ENCODE results near the gene TANGO2. TPM values are rescaled to one million over a fixed set of nuclear protein-coding genes. Genes with fewer than 3 reads are reported as not detected.

The TANGO2 gene
- total and polyA plus RNA-seq, 9 donors: 11.0 to 17.5 (median 13.3) TPM

DNA sequence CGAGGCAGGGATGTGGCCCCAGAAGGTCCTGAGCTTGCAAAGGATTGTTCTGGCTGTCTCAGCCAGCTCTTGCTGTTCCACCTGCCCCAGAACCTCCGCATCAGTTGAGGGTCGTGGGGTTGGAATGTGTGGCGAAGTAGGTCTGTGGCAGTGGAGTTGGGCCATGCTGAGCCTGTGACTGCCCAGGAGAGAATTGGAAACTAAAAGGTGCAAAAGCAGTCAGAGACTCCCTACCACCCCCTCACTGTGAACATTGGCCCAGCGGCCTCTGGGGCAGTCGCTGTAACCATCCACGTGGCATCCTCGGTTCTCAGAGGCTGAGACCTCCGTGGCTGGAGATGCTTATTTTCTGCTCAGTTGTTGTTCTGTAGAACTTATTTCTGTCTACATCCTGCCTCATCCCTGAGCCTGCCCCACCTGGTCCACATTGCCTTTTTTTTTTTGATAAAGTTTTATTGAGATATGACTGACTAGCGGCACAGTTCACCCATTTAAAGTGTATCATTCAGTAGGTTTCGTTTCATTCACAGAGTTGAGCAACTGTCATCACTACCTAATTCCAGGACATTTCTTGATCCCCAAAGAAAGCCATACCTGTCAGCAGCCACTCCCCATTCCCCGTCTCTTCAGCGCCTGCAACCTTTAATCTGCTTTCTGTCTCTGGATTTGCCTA, 36.8 kb downstream of the TANGO2 start:
- Histone ChIP-seq H3K27me3 (no peaks in the 10 kb centered on the region), H3K36me3 (no peaks in the 10 kb centered on the region), H3K9me3 (no peaks in the 10 kb centered on the region), H3K4me1 (ENCODE audit: insufficient read depth) (no peaks in the 10 kb centered on the region), H3K27ac (no peak overlapping the region), H3K4me3 (no peak overlapping the region)
- intact Hi-C loops (cut with DNase I): no loop called here
- TF ChIP-seq, protein P1, sequence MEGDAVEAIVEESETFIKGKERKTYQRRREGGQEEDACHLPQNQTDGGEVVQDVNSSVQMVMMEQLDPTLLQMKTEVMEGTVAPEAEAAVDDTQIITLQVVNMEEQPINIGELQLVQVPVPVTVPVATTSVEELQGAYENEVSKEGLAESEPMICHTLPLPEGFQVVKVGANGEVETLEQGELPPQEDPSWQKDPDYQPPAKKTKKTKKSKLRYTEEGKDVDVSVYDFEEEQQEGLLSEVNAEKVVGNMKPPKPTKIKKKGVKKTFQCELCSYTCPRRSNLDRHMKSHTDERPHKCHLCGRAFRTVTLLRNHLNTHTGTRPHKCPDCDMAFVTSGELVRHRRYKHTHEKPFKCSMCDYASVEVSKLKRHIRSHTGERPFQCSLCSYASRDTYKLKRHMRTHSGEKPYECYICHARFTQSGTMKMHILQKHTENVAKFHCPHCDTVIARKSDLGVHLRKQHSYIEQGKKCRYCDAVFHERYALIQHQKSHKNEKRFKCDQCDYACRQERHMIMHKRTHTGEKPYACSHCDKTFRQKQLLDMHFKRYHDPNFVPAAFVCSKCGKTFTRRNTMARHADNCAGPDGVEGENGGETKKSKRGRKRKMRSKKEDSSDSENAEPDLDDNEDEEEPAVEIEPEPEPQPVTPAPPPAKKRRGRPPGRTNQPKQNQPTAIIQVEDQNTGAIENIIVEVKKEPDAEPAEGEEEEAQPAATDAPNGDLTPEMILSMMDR (IDR thresholded peaks at IDR 0.05): no peak
- no peak for TF ChIP-seq POLR2A (IDR thresholded peaks at IDR 0.05)
- no peak for TF ChIP-seq EP300 (IDR thresholded peaks at IDR 0.05)
- DNase-seq: no peak
- WGBS, 3 donors: 96 to 98% (median 97%) methylated on average over 13 of the region's 13 CpGs

DNA sequence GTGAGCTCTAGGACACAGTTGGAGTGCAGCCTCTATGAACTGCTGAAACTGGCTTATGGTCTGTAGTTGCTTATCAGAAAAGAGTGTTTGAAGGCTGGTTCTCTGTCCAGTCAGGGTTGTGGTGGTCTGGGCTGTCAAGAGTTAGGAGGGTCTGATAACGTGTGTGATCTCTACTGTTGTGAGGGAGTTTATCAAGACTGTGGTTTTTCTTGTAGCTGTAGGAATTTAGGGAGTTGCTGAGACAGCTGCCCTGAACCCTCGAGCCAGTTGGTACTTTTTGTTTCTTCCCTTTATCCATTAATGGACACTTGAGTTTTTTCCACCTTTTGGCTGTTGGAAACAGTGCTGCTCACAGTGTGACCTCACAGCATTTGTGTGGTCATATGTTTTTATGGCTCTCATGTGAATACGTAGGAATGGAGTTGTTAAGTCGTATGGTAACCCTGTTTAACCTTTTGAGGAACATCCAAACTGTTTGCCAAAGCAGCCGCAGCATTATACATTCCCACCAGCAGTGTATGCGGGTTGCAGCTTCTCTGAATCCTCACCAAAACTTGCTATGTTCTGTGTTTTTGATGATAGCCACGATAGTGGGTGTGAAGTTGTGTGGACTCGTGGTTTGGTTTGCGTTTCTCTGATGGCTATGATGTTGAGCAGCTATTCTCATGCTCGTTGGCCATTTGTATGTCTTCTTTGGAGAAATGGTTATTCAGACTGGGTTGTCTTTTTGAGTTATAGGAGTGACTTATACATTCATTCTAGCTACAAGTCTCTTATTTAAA, 38.3 kb downstream of the TANGO2 start:
- TF ChIP-seq POLR2A (IDR thresholded peaks at IDR 0.05) (no peak), EP300 (IDR thresholded peaks at IDR 0.05) (no peak)
- TF ChIP-seq, protein P1 (IDR thresholded peaks at IDR 0.05): no peak
- DNase-seq: no peak
- Histone ChIP-seq H3K27me3 (no peaks in the 10 kb centered on the region), H3K9me3 (no peaks in the 10 kb centered on the region), H3K4me3 (no peak overlapping the region), H3K27ac (no peak overlapping the region), H3K36me3 (no peaks in the 10 kb centered on the region), H3K4me1 (ENCODE audit: insufficient read depth) (no peaks in the 10 kb centered on the region)
- 35 to 42% (median 35%) methylated on average over 10 of the region's 10 CpGs for WGBS, 3 donors
- intact Hi-C loops (cut with DNase I): no loop called here

DNA sequence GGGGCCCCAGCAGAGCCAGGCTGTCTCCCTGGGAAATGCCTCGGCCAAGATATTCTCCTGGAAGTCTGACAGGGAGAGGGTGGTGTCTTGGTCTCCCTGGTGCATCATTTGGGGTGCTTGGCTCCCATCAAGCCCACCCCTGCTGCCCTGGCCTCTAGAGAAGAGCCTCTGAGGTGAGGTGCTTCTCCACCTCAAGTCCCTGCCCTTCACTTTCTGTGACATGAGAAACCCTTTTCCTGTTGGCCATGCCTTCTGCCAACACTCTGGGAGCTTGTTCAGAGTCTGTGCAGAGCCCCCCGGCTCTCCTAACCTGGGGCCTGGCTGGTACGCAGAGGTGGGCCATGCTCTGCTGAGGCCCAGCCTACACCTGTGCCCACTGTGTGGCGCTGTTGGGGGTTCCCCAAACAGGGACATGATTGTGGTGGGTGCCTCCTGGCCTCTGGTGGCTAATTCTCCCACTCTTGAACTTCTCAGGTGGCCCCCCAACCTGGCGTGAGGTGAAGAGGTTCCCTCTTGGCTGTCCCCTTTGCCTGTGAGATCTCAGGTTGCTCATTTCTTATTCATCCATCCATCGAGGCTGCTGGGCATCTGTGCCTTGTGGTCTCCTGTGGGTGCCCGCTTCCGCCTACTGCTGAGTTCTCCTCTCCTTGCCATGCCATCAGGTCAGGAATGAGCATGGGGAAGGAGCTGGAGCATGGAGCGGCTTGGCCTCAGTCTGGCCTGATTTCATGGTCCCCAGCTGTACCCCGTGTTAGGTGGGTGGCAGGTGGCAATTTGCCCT, 40.0 kb downstream of the TANGO2 start:
- Histone ChIP-seq H3K4me3 (no peak overlapping the region), H3K9me3 (no peaks in the 10 kb centered on the region), H3K27me3 (no peaks in the 10 kb centered on the region), H3K27ac (no peak overlapping the region), H3K4me1 (ENCODE audit: insufficient read depth) (no peaks in the 10 kb centered on the region), H3K36me3 (no peaks in the 10 kb centered on the region)
- DNase-seq: no peak
- TF ChIP-seq EP300 (IDR thresholded peaks at IDR 0.05) (no peak), POLR2A (IDR thresholded peaks at IDR 0.05) (no peak)
- TF ChIP-seq, protein P1 (IDR thresholded peaks at IDR 0.05): no peak
- intact Hi-C loops (cut with DNase I): no loop called here
- 91 to 93% (median 92%) methylated on average over 10 of the region's 10 CpGs for WGBS, 3 donors

DNA sequence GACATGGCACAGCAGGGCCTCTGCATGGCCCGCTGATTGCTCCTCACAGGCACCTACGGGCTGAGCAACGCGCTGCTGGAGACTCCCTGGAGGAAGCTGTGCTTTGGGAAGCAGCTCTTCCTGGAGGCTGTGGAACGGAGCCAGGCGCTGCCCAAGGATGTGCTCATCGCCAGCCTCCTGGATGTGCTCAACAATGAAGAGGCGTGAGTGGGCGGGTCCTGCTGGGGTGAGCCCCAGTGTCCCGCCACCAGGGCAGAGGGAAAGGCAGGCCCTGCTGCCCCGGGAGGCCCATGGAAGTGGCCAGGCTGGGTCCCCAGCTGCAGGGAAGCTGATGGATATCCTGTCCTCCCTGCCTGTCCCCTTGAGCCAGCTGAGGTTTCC, 40.6 kb downstream of the TANGO2 start:
- Histone ChIP-seq H3K4me1 (ENCODE audit: insufficient read depth) (no peaks in the 10 kb centered on the region), H3K36me3 (no peaks in the 10 kb centered on the region), H3K27ac (no peak overlapping the region), H3K9me3 (no peaks in the 10 kb centered on the region), H3K4me3 (no peak overlapping the region), H3K27me3 (no peaks in the 10 kb centered on the region)
- intact Hi-C loops (cut with DNase I): no loop called here
- DNase-seq: no peak
- WGBS, 3 donors: 83 to 94% (median 90%) methylated on average over 11 of the region's 11 CpGs
- no peak for TF ChIP-seq EP300 (IDR thresholded peaks at IDR 0.05)
- TF ChIP-seq POLR2A (IDR thresholded peaks at IDR 0.05): no peak
- TF ChIP-seq, protein P1 (IDR thresholded peaks at IDR 0.05): no peak
